GM10266 (cell line): ENCODE results near the gene ARRDC5.
"Not testable (repeated sequence)": the region's sequence is repeated elsewhere in the genome, so short reads cannot be mapped to it uniquely, and the experiment has no call there.

Experiments
- DNase-seq: peaks from one replicate; pipeline ENCODE4 v3.0.0; 2012; ENCODE audit errors: extremely low spot score
- CTCF ChIP-seq: IDR thresholded peaks from 2 replicates; pipeline ENCODE4 v1.5.1; 2012; ENCODE audit warnings: mild to moderate bottlenecking, low read depth; ENCODE audit not compliant: control insufficient read depth, insufficient read depth; ENCODE audit errors: missing control alignments

Gene ARRDC5

GRCh38 chr19:4891066-4891465 is 11.6 kb downstream of the ARRDC5 start:
- TF ChIP-seq CTCF: no peak
- no peak for DNase-seq

- no peak for DNase-seq
- no peak for TF ChIP-seq CTCF
Observed at GRCh38 chr19:4889034-4889815, 13.5 kb downstream of the ARRDC5 start.

GRCh38 chr19:4887803-4888202 is 14.9 kb downstream of the ARRDC5 start:
- DNase-seq: not testable (repeated sequence)

GRCh38 chr19:4884993-4885392 is 17.7 kb downstream of the ARRDC5 start:
- DNase-seq: not testable (repeated sequence)

GRCh38 chr19:4882874-4883273 is 19.8 kb downstream of the ARRDC5 start:
- DNase-seq: not testable (repeated sequence)

- no peak for TF ChIP-seq CTCF
Observed at GRCh38 chr19:4879041-4879440, 23.7 kb downstream of the ARRDC5 start.

GRCh38 chr19:4878491-4878968 is 24.2 kb downstream of the ARRDC5 start:
- peak; percentile 35 for DNase-seq
- no peak for TF ChIP-seq CTCF

More at GRCh38 chr19:4879041-4879440, 23.7 kb downstream of the ARRDC5 start:
- no peak for DNase-seq

- TF ChIP-seq CTCF: no peak
- peak; percentile 20 for DNase-seq
Observed at GRCh38 chr19:4877753-4878490, 24.8 kb downstream of the ARRDC5 start.
